Activated naive CD8-positive, alpha-beta T cell treated with anti-CD3 and anti-CD28 coated beads, Interleukin-2, amount 10 ng/mL, durations not matched to agents 7 days and 5 days (primary cell): ENCODE measurements around the gene MSH3. TPM values are rescaled to one million over a fixed set of nuclear protein-coding genes. Genes with fewer than 3 reads are reported as not detected.

Experiments used
- ATAC-seq: fragments of 150-1000 bp; cut with Tn5 transposase; one replicate; pipeline ENCODE4 v1.10.0; 2021; ENCODE audit warnings: low read depth, moderate library complexity
- POLR2A ChIA-PET: fragments of 350-600 bp; sonication (Branson Sonifier 250); formaldehyde crosslinking; loops from one replicate; lab custom pipeline; 2021; ENCODE audit warnings: antibody characterized with exemption; lab: Charles Lee
- DNase-seq: peaks from one replicate; pipeline ENCODE4 v3.0.0; 2021
- H3K27ac Mint-ChIP-seq: one replicate; pipeline ENCODE4 v1.8.0; 2022; ENCODE audit warnings: mild to moderate bottlenecking, mixed read lengths
- H3K27me3 Mint-ChIP-seq: one replicate; pipeline ENCODE4 v1.8.0; 2022; ENCODE audit warnings: mild to moderate bottlenecking, moderate library complexity, mixed read lengths
- H3K36me3 Mint-ChIP-seq: one replicate; pipeline ENCODE4 v1.8.0; 2021; ENCODE audit warnings: mild to moderate bottlenecking, mixed read lengths
- H3K4me1 Mint-ChIP-seq: one replicate; pipeline ENCODE4 v1.8.0; 2021; ENCODE audit warnings: mixed read lengths
- H3K4me3 Mint-ChIP-seq: one replicate; pipeline ENCODE4 v1.8.0; 2022; ENCODE audit warnings: mild to moderate bottlenecking, moderate library complexity, mixed read lengths
- H3K9me3 Mint-ChIP-seq: one replicate; pipeline ENCODE4 v1.8.0; 2021; ENCODE audit warnings: mixed read lengths
- total RNA-seq, 2 experiments: library from RNA; stranded (reverse); gene quantifications; one replicate each; pipeline ENCODE4 v1.2.3, GENCODE V29; 2021

The MSH3 gene
- total RNA-seq, 2 experiments from 2014 or later, result 18.1 to 18.6 TPM

DNA sequence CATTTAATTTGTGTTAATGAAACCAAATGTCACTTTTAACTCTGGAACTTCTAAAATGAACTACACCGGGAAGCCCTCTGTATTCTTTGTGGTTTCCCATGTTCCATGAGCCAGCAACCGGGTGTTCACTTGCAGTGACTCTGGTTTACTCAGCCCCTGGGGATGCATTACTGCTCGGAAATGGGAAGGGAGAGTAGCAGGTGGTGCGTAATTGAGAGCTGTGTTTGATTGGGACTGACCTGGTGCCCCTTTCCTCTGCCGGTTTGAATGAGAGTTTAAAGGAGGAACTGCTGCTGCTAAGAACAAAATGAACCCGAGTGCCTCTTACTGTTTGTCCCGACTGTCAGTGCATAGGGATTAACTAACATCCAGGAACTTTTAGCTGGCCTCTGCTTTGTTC is 100.4 kb downstream of the MSH3 start:
- peak overlapping the region; percentile 86 for H3K27ac Mint-ChIP-seq
- POLR2A ChIA-PET, result interaction anchor here (1.0 kb wide), 1 partner anchor 252 kb away, joined by 3 read pairs; no protein-coding TSS in a partner anchor
- no peaks in the 10 kb centered on the region for H3K27me3 Mint-ChIP-seq
- H3K4me1 Mint-ChIP-seq, result peaks cover 48% of the 10 kb centered on the region
- peaks cover 59% of the 10 kb centered on the region for H3K36me3 Mint-ChIP-seq
- H3K4me3 Mint-ChIP-seq, result peak overlapping the region; percentile 69
- ATAC-seq (peak; percentile 34), DNase-seq (no peak)
- peaks cover 5% of the 10 kb centered on the region for H3K9me3 Mint-ChIP-seq

DNA sequence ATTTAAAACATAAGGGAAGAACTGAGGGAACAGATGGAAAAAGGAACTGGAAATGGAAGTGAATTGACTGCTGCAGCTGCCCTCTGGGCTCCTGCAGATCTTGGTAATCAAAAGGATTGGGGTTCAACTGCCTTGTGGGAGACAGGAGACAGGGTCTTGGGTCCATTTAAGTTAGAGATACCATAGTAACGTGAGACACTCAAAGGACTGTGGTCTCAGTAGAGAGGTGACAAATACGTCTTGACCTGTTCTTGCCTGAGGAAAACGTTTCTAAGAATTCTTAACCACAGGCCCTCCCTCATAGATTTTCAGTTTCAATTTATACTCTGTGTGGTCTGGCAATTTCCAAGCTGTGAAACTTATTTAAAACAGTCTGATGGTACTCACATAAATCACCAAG is 101.2 kb downstream of the MSH3 start:
- peaks cover 5% of the 10 kb centered on the region for H3K9me3 Mint-ChIP-seq
- peak overlapping the region; percentile 69 for H3K4me3 Mint-ChIP-seq
- peak overlapping the region; percentile 86 for H3K27ac Mint-ChIP-seq
- ATAC-seq (peak; percentile 90), DNase-seq (peak; percentile 38)
- H3K36me3 Mint-ChIP-seq, result peaks cover 61% of the 10 kb centered on the region
- no peaks in the 10 kb centered on the region for H3K27me3 Mint-ChIP-seq
- POLR2A ChIA-PET, result interaction anchor here (1.0 to 1.3 kb wide), 3 partner anchors 204 to 251 kb away, joined by 3 to 6 read pairs (median 4); partner anchors contain the start of gene RASGRF2
- peaks cover 52% of the 10 kb centered on the region for H3K4me1 Mint-ChIP-seq

DNA sequence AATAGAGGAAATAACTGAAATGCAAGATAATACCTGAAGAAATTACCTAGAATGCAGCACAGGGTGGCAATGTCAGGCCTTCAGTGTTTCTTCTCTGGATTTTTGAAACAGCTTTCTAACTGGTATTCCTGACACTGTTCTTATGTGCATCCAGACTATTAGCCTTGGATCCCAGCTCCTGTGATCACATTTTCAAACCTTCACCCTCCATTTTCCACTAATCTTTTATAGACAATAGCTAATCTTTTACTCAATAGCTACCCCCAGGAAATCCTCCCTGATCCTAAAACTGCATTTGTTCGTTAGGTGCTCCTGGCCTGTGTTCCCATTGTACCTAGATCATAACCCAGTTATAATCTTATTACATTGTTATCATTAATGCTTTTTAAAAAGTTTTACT is 101.8 kb downstream of the MSH3 start:
- DNase-seq (no peak), ATAC-seq (peak; percentile 22)
- peaks cover 60% of the 10 kb centered on the region for H3K36me3 Mint-ChIP-seq
- peak overlapping the region; percentile 86 for H3K27ac Mint-ChIP-seq
- H3K9me3 Mint-ChIP-seq, result peaks cover 5% of the 10 kb centered on the region
- H3K27me3 Mint-ChIP-seq, result no peaks in the 10 kb centered on the region
- POLR2A ChIA-PET, result interaction anchor here (1.3 kb wide), 2 partner anchors 204 to 248 kb away, joined by 4 to 6 read pairs; partner anchors contain the start of gene RASGRF2
- H3K4me3 Mint-ChIP-seq, result peak overlapping the region; percentile 69
- H3K4me1 Mint-ChIP-seq, result peaks cover 55% of the 10 kb centered on the region

DNA sequence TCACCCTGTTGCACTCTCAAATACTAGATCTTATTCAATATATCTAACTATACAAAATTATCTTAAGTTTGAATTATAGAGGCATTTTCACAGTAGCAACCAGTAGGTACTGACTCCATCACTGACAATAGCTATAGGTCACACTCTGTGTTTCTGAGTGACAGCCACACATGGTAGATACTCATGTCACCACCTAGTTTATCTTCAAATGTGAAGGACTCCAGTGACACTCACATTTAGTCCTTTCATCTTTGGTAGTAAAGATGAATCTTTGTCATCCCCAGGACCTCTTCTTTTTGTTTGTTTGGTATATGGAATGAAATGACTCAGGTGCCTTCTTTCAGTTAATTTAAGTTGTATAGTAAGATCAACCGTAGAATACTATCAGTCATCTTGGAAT is 102.8 kb downstream of the MSH3 start:
- DNase-seq (no peak), ATAC-seq (peak; percentile 14)
- H3K4me1 Mint-ChIP-seq, result peaks cover 55% of the 10 kb centered on the region
- POLR2A ChIA-PET, result no interaction called here
- peak overlapping the region; percentile 6 for H3K4me3 Mint-ChIP-seq
- peak overlapping the region; percentile 37 for H3K27ac Mint-ChIP-seq
- H3K9me3 Mint-ChIP-seq, result peaks cover 5% of the 10 kb centered on the region
- peaks cover 55% of the 10 kb centered on the region for H3K36me3 Mint-ChIP-seq
- H3K27me3 Mint-ChIP-seq, result no peaks in the 10 kb centered on the region

DNA sequence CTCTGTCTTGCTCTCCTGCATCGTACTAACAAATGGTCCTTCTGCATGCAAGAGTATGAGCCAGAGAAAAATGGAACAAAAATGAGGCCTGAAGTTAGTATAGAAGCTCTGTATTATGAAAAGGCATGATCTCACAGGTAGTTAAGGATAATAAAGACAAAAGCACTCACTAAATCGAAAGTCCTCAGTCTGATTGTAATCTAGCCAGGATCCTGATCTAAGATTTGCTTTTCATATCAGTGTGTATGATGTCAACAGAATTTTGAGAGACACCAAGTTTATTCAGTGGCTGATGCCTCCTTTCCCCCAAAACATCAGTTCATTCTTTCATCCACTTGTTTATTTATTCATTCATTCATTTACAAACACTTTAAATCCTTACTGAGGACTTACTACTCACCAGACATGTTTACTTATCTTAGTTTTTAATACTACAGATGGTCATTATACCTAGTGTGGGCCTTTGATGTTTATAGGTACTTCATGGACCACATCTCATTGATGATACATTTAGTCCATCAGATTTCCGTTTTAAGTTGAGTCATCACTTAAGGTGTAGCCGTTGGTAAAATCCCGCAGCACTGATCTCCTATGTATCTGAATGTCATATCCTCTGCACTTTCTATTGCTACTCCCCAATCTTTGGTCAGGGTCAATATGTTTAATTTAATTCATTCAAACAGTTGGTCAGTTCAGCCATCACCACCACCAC is 105.6 kb downstream of the MSH3 start:
- Mint-ChIP-seq H3K27ac (no peak overlapping the region), H3K9me3 (peaks cover 4% of the 10 kb centered on the region), H3K4me1 (peaks cover 43% of the 10 kb centered on the region), H3K4me3 (no peak overlapping the region), H3K27me3 (no peaks in the 10 kb centered on the region), H3K36me3 (peaks cover 55% of the 10 kb centered on the region)
- ATAC-seq, result no peak
- DNase-seq, result no peak
- POLR2A ChIA-PET, result no interaction called here

DNA sequence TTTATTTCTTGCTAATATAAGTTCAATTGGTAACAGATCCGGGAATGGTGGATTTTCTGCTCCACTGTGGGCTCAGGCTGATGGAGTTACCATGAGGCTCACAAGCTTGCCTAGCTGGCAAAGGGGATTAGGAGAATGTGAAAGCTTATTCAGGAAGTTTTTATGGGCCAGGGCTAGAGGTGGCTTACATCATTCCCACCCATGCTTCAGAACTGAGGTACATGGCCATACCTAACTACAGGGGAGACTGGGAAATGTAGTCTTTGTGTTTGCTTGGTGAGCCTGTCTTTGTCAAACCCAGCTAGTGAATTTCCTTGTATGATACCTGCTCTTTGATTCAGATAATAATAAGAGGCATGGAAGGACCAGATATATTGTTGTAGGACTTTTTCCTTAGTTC is 106.2 kb downstream of the MSH3 start:
- H3K4me3 Mint-ChIP-seq, result no peak overlapping the region
- H3K36me3 Mint-ChIP-seq, result peaks cover 58% of the 10 kb centered on the region
- H3K4me1 Mint-ChIP-seq, result peaks cover 37% of the 10 kb centered on the region
- no peak overlapping the region for H3K27ac Mint-ChIP-seq
- peaks cover 4% of the 10 kb centered on the region for H3K9me3 Mint-ChIP-seq
- POLR2A ChIA-PET, result no interaction called here
- DNase-seq, result no peak
- no peak for ATAC-seq
- no peaks in the 10 kb centered on the region for H3K27me3 Mint-ChIP-seq

DNA sequence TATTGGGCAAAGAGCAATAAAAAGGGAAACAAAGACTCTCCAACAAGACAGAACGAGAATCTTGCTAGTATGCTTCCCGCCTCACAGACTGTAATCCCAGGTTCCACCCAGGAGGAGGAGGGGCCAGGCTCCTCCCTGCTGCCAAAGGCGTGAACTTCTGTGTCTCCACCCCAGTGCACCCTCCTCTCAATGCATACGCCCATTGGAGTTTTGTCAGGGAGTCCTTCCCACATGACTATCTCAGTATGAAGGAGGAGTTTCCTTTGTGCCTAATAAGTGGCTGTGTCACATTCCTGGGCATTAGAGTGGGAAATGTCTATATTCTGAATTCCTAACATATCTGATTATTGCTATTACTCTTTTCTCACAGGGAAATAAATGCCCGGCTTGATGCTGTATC is 106.7 kb downstream of the MSH3 start:
- POLR2A ChIA-PET, result no interaction called here
- no peak for DNase-seq
- Mint-ChIP-seq H3K27ac (no peak overlapping the region), H3K36me3 (peaks cover 60% of the 10 kb centered on the region), H3K9me3 (peaks cover 4% of the 10 kb centered on the region), H3K4me1 (peaks cover 33% of the 10 kb centered on the region), H3K4me3 (no peak overlapping the region), H3K27me3 (no peaks in the 10 kb centered on the region)
- ATAC-seq, result no peak

DNA sequence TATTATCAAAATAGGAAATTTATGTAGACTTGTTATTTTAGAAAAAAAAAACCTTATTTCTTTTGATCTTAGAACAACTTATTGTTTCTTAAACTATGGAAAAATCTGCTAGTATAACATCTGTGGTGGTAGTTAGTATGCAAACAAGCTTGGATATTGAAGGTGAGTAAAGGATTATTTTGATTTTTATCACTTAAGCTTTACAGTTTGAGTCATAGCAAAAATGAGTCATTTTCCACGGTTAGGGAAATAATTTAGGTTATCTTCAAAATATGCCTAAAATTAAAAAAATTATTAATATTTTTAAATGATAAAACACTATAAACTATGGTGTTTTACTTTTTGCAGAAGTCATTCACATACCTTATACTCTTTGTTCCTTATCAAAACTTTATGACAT is 107.5 kb downstream of the MSH3 start:
- no peaks in the 10 kb centered on the region for H3K27me3 Mint-ChIP-seq
- POLR2A ChIA-PET, result no interaction called here
- H3K27ac Mint-ChIP-seq, result no peak overlapping the region
- H3K4me3 Mint-ChIP-seq, result no peak overlapping the region
- ATAC-seq (no peak), DNase-seq (no peak)
- peaks cover 57% of the 10 kb centered on the region for H3K36me3 Mint-ChIP-seq
- peaks cover 4% of the 10 kb centered on the region for H3K9me3 Mint-ChIP-seq
- H3K4me1 Mint-ChIP-seq, result peaks cover 27% of the 10 kb centered on the region

DNA sequence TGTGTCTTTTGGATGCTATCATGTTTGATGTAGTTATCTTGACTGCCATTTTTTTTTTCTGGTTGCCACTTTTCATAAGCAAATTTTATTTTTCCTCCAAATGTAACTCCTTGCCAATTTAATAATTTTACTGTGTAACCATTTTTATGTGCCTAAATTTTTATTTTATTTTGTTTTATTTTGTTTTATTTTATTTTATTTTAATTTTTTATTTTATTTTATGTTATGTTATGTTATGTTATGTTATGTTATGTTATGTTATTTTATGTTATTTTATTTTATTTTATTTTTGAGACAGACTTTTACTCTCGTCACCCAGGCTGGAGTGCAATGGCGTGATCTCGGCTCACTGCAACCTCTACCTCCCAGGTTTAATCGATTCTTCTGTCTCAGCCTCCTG is 108.1 kb downstream of the MSH3 start:
- peaks cover 54% of the 10 kb centered on the region for H3K36me3 Mint-ChIP-seq
- peaks cover 24% of the 10 kb centered on the region for H3K4me1 Mint-ChIP-seq
- H3K9me3 Mint-ChIP-seq, result peaks cover 4% of the 10 kb centered on the region
- H3K4me3 Mint-ChIP-seq, result no peak overlapping the region
- no peak for ATAC-seq
- DNase-seq, result no peak
- POLR2A ChIA-PET, result no interaction called here
- no peaks in the 10 kb centered on the region for H3K27me3 Mint-ChIP-seq
- H3K27ac Mint-ChIP-seq, result no peak overlapping the region

DNA sequence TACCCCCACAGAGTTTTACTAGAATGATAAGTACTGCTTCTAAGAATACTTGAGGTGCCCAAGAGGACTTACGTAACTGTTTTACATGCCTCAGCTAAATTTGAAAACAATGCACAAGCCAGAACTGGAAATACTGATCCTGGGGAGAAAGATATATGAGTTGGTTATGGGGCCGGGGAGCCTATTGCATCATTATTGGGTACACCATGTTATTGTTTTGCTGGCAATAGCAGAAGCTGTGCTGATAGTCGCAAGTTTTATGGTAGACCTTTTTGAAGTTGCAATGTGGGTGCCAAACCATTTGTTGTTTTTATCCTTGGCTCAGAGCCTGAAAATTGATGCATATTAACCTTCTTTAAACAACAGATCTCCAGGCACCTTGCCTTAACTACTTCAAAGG is 108.8 kb downstream of the MSH3 start:
- Mint-ChIP-seq H3K4me3 (no peak overlapping the region), H3K27ac (no peak overlapping the region), H3K9me3 (no peaks in the 10 kb centered on the region), H3K4me1 (peaks cover 19% of the 10 kb centered on the region), H3K27me3 (no peaks in the 10 kb centered on the region), H3K36me3 (peaks cover 48% of the 10 kb centered on the region)
- no peak for ATAC-seq
- DNase-seq, result no peak
- POLR2A ChIA-PET, result no interaction called here

DNA sequence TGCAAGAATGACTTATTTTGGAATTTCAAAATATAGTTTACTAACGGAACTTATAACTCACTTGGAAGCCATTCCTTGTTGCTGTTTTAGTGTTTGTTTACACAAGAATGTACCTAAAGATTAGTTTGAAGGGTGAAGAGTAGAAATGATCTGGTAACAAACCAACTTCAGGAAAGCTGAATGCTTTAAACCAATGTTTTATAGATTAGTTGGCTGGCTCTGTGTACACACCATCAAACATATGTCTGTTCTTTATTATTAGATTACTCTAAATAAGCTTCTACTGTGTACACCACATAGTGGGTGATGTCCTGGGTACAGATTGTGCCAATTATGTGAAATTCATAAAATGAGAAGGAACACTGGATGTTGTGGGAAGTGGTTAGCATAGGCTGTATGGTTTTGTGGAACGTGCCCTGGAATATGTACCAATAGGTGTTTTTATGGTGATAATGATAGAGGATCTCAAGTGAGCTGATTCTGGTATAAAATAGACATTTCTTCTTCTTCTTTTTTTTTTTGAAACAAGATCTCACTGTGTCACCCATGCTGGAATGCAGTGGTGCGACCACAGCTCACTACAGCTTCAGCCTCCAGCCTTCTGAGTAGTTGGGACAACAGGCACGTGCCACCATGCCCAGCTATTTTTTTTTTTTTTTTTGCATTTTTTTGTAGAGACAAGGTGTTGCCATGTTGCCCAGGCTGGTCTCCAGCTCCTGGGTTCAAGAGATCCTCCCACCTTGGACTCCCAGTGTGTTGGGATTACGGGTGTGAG is 109.6 kb downstream of the MSH3 start:
- no peak overlapping the region for H3K27ac Mint-ChIP-seq
- no peaks in the 10 kb centered on the region for H3K27me3 Mint-ChIP-seq
- H3K4me3 Mint-ChIP-seq, result no peak overlapping the region
- no peak for ATAC-seq
- POLR2A ChIA-PET, result interaction anchor here (0.6 kb wide), 1 partner anchor 61 kb away, joined by 3 read pairs; no protein-coding TSS in a partner anchor
- DNase-seq, result no peak
- H3K9me3 Mint-ChIP-seq, result no peaks in the 10 kb centered on the region
- H3K36me3 Mint-ChIP-seq, result peaks cover 49% of the 10 kb centered on the region
- peaks cover 17% of the 10 kb centered on the region for H3K4me1 Mint-ChIP-seq

DNA sequence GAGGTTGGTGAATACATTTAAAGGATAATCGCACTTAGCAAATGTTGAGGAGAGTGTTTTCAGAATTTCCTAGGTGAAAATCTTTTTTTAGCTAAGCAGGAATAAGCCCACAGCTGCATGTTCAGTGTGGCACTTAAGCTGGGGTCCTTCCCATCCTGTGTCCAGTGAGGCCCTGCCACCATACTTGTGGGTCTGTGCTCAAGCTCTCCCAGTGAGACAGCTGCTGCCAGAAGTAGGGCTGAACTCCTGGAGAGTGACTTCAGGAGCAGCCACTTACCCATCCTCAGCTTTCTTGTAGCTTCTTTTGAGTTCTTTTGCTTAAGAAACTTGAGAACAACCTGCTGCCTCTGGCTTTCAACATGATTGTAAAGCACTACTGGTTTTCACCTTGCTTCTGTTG is 110.3 kb downstream of the MSH3 start:
- H3K4me3 Mint-ChIP-seq, result no peak overlapping the region
- POLR2A ChIA-PET, result interaction anchor here (0.7 kb wide), 1 partner anchor 75 kb away, joined by 3 read pairs; no protein-coding TSS in a partner anchor
- no peak for DNase-seq
- H3K27me3 Mint-ChIP-seq, result no peaks in the 10 kb centered on the region
- H3K4me1 Mint-ChIP-seq, result peaks cover 10% of the 10 kb centered on the region
- H3K27ac Mint-ChIP-seq, result no peak overlapping the region
- no peak for ATAC-seq
- H3K36me3 Mint-ChIP-seq, result peaks cover 47% of the 10 kb centered on the region
- H3K9me3 Mint-ChIP-seq, result no peaks in the 10 kb centered on the region

DNA sequence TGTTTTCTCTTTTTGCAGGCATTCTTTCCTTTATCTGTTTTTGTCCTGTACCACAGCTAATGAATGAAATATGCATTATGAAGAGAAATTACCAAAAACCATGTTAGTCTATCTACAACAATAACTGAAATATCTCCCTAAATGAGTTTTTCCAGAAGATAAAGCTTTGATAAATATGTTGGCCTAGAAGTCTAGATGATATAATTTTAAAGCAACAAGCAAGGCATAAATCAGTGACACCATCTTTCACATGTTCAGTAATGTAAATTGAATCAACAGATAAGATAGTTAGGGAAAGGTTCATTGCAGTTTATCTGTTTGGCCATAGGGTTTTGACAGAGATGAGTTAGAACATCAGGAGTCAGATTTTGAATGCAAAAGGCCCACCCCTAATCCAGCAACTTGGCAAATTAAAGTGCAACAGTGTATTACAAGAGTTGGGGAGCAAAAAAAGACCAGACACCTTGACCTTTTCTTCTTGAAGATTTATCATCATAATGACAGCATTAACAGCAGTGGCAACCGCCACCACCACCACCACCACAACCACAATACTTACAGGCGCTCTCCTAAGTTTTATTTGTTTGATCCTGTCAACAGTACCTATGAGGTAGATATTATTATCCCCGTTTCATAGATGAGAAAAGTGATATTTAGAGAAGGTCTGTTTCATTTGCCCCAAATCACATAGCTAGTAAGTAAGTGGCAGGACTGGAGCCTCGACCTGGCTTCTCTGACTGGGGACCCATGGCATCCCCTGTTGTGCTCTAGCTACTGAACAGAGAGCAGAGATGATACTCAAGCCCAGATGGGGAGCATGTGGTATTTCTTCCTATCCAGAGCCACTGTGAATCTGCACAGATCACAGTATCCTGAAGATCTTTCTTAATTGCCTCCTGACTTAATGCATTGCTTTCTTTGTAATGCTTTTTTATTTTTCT is 123.2 kb downstream of the MSH3 start:
- POLR2A ChIA-PET, result interaction anchor here (0.5 kb wide), 1 partner anchor 516 kb away, joined by 7 read pairs; no protein-coding TSS in a partner anchor
- H3K4me1 Mint-ChIP-seq, result peaks cover 14% of the 10 kb centered on the region
- H3K9me3 Mint-ChIP-seq, result peaks cover 2% of the 10 kb centered on the region
- peak overlapping the region; percentile 2 for H3K4me3 Mint-ChIP-seq
- no peaks in the 10 kb centered on the region for H3K27me3 Mint-ChIP-seq
- DNase-seq (no peak), ATAC-seq (peak; percentile 56)
- peaks cover 37% of the 10 kb centered on the region for H3K36me3 Mint-ChIP-seq
- H3K27ac Mint-ChIP-seq, result peak overlapping the region; percentile 19
